ENCODE results near the gene FHOD1.

The FHOD1 gene

GRCh38 chr16:67230809-67231660 lies 16.2 kb downstream of the FHOD1 start:
- no peak for DNase-seq

GRCh38 chr16:67229906-67230808 lies 17.1 kb downstream of the FHOD1 start:
- no peak for DNase-seq

- no peak for DNase-seq
Observed at GRCh38 chr16:67228905-67229304, 18.4 kb downstream of the FHOD1 start.

- DNase-seq: no peak
Observed at GRCh38 chr16:67228034-67228785, 19.1 kb downstream of the FHOD1 start.

GRCh38 chr16:67227567-67227921 lies 19.7 kb downstream of the FHOD1 start:
- no peak for DNase-seq

- peak; percentile 97 for DNase-seq
Observed at GRCh38 chr16:67226804-67227566, 20.3 kb downstream of the FHOD1 start, which contains the start of gene TMEM208. TSS of gene TMEM208 (plus strand) at chr16:67227130. CDS start at chr16:67227219, 89 bp downstream.

- DNase-seq: no peak
Observed at GRCh38 chr16:67226295-67226803, 20.9 kb downstream of the FHOD1 start.

GRCh38 chr16:67223992-67224391 lies 23.3 kb downstream of the FHOD1 start:
- DNase-seq: no peak

- DNase-seq: no peak
Observed at GRCh38 chr16:67216612-67217490, 30.4 kb downstream of the FHOD1 start.

GRCh38 chr16:67215706-67216105 lies 31.6 kb downstream of the FHOD1 start:
- DNase-seq: no peak

GRCh38 chr16:67213197-67214019 lies 33.9 kb downstream of the FHOD1 start:
- DNase-seq: no peak

GRCh38 chr16:67212766-67213165 lies 34.5 kb downstream of the FHOD1 start:
- no peak for DNase-seq

GRCh38 chr16:67211674-67212073 lies 35.6 kb downstream of the FHOD1 start:
- no peak for DNase-seq

GRCh38 chr16:67210069-67210937 lies 37.0 kb downstream of the FHOD1 start:
- DNase-seq: no peak

- no peak for DNase-seq
Observed at GRCh38 chr16:67209565-67209964, 37.7 kb downstream of the FHOD1 start.

- DNase-seq: no peak
Observed at GRCh38 chr16:67208154-67208896, 39.0 kb downstream of the FHOD1 start.

- no peak for DNase-seq
Observed at GRCh38 chr16:67207249-67208091, 39.8 kb downstream of the FHOD1 start.

All from CD4-positive, alpha-beta T cell treated with Interleukin-4 for 4 hours (primary cell).